Karpas-422 (cell line): ENCODE measurements around the gene THSD7B. TPM values are rescaled to one million over a fixed set of nuclear protein-coding genes. Genes with fewer than 3 reads are reported as not detected.

ENCODE experiments used
- DNase-seq: peaks from one replicate; pipeline ENCODE4 v3.0.0-alpha.2; 2015
- H2AFZ ChIP-seq: fragments of 200-600 bp; sonication (generic); 2 replicates; pipeline ENCODE4 v1.6.1; 2014; ENCODE audit warnings: antibody characterized with exemption, low read length, mixed read lengths
- H3K27ac ChIP-seq: fragments of 200-600 bp; sonication (generic); 2 replicates; pipeline ENCODE4 v1.5.1; 2014; ENCODE audit warnings: mild to moderate bottlenecking, low read length, moderate library complexity
- H3K27me3 ChIP-seq: fragments of 200-600 bp; sonication (generic); 2 replicates; pipeline ENCODE4 v1.6.1; 2014; ENCODE audit warnings: low read length, mixed read lengths
- H3K36me3 ChIP-seq: fragments of 200-600 bp; sonication (generic); 2 replicates; pipeline ENCODE4 v1.6.1; 2014; ENCODE audit warnings: low read length, mixed read lengths; ENCODE audit not compliant: insufficient read depth
- H3K4me1 ChIP-seq: fragments of 200-600 bp; sonication (generic); 2 replicates; pipeline ENCODE4 v1.6.1; 2014; ENCODE audit warnings: mild to moderate bottlenecking, low read length, mixed read lengths
- H3K4me2 ChIP-seq: fragments of 200-600 bp; sonication (generic); 2 replicates; pipeline ENCODE4 v1.6.1; 2014; ENCODE audit warnings: low read length, low read depth, mild to moderate bottlenecking; ENCODE audit not compliant: poor library complexity, severe bottlenecking
- H3K4me3 ChIP-seq: fragments of 200-600 bp; sonication (generic); 2 replicates; pipeline ENCODE4 v1.5.1; 2014; ENCODE audit warnings: mild to moderate bottlenecking, antibody characterized with exemption, low read length, mixed read lengths
- H3K79me2 ChIP-seq: fragments of 200-600 bp; sonication (generic); 2 replicates; pipeline ENCODE4 v1.6.1; 2014; ENCODE audit warnings: mild to moderate bottlenecking, low read length, mixed read lengths
- H3K9ac ChIP-seq: fragments of 200-600 bp; sonication (generic); 2 replicates; pipeline ENCODE4 v1.6.0; 2014; ENCODE audit warnings: low read length
- H3K9me2 ChIP-seq: fragments of 200-600 bp; sonication (generic), shearing (Covaris generic); replicated peaks from 2 replicates; pipeline ENCODE4 v1.6.0; 2014; ENCODE audit warnings: mild to moderate bottlenecking, low read length, moderate library complexity; ENCODE audit not compliant: insufficient read depth
- H3K9me3 ChIP-seq: fragments of 300-700, 200-600 bp; sonication (generic); 2 replicates; pipeline ENCODE4 v1.6.1; 2014; ENCODE audit warnings: low read length, mixed read lengths
- H4K20me1 ChIP-seq: fragments of 200-600 bp; sonication (generic); 2 replicates; pipeline ENCODE4 v1.6.1; 2014; ENCODE audit warnings: mild to moderate bottlenecking, antibody characterized with exemption, low read length, low read depth; ENCODE audit not compliant: insufficient read depth
- total RNA-seq: library from RNA; depleted of rRNA; stranded (reverse); fragments of >200 nt; shearing (Covaris generic); gene quantifications from 2 replicates; pipeline ENCODE4 v1.2.3, GENCODE V29; 2014; ENCODE audit warnings: low replicate concordance

The THSD7B gene
- total RNA-seq, 1 experiment from 2014 or later, result not detected

- Histone ChIP-seq H3K27me3 (no peaks in the 10 kb centered on the region), H3K9ac (no peak overlapping the region), H3K36me3 (no peaks in the 10 kb centered on the region), H3K9me3 (no peaks in the 10 kb centered on the region), H3K4me1 (no peaks in the 10 kb centered on the region), H3K4me2 (no peak overlapping the region), H3K4me3 (no peak overlapping the region), H4K20me1 (no peaks in the 10 kb centered on the region), H3K9me2 (no peaks in the 10 kb centered on the region), H3K79me2 (no peaks in the 10 kb centered on the region), H3K27ac (no peak overlapping the region), H2AFZ (no peak overlapping the region)
- DNase-seq, result no peak
Measured at GRCh38 chr2:137262594-137262993, 497.2 kb downstream of the THSD7B start.

GRCh38 chr2:137287913-137288639, 522.7 kb downstream of the THSD7B start:
- H3K27ac ChIP-seq, result no peak overlapping the region
- H3K4me2 ChIP-seq, result no peak overlapping the region
- no peaks in the 10 kb centered on the region for H3K79me2 ChIP-seq
- H2AFZ ChIP-seq, result no peak overlapping the region
- H3K36me3 ChIP-seq, result no peaks in the 10 kb centered on the region
- H4K20me1 ChIP-seq, result no peaks in the 10 kb centered on the region
- no peaks in the 10 kb centered on the region for H3K9me2 ChIP-seq
- no peaks in the 10 kb centered on the region; the same call in 1 of the 2 replicates for H3K9me3 ChIP-seq
- no peak overlapping the region for H3K4me3 ChIP-seq
- no peaks in the 10 kb centered on the region for H3K27me3 ChIP-seq
- no peak for DNase-seq
- no peaks in the 10 kb centered on the region for H3K4me1 ChIP-seq
- no peak overlapping the region for H3K9ac ChIP-seq

GRCh38 chr2:137291836-137292570, 526.7 kb downstream of the THSD7B start:
- Histone ChIP-seq H3K27me3 (no peaks in the 10 kb centered on the region), H3K36me3 (no peaks in the 10 kb centered on the region), H2AFZ (no peak overlapping the region)

GRCh38 chr2:137298377-137298776, 533.0 kb downstream of the THSD7B start:
- no peak for DNase-seq

More at GRCh38 chr2:137291836-137292570, 526.7 kb downstream of the THSD7B start:
- H3K9me3 ChIP-seq, result no peaks in the 10 kb centered on the region
- no peak overlapping the region for H3K9ac ChIP-seq
- no peaks in the 10 kb centered on the region for H3K4me1 ChIP-seq
- no peak overlapping the region for H3K27ac ChIP-seq
- no peak overlapping the region for H3K4me3 ChIP-seq
- no peaks in the 10 kb centered on the region for H4K20me1 ChIP-seq
- DNase-seq, result no peak
- H3K4me2 ChIP-seq, result no peak overlapping the region
- H3K79me2 ChIP-seq, result no peaks in the 10 kb centered on the region
- H3K9me2 ChIP-seq, result no peaks in the 10 kb centered on the region

GRCh38 chr2:137300987-137301386, 535.6 kb downstream of the THSD7B start:
- H3K36me3 ChIP-seq, result no peaks in the 10 kb centered on the region
- no peaks in the 10 kb centered on the region for H3K79me2 ChIP-seq
- no peak overlapping the region for H2AFZ ChIP-seq
- H3K9ac ChIP-seq, result no peak overlapping the region
- H3K4me2 ChIP-seq, result no peak overlapping the region
- no peaks in the 10 kb centered on the region; the same call in 1 of the 2 replicates for H3K9me2 ChIP-seq
- no peaks in the 10 kb centered on the region for H4K20me1 ChIP-seq
- H3K4me1 ChIP-seq, result no peaks in the 10 kb centered on the region
- no peak overlapping the region for H3K27ac ChIP-seq
- no peak overlapping the region for H3K4me3 ChIP-seq
- H3K9me3 ChIP-seq, result no peaks in the 10 kb centered on the region
- no peak for DNase-seq
- H3K27me3 ChIP-seq, result no peaks in the 10 kb centered on the region

More at GRCh38 chr2:137298377-137298776, 533.0 kb downstream of the THSD7B start:
- H4K20me1 ChIP-seq, result no peaks in the 10 kb centered on the region
- H2AFZ ChIP-seq, result no peak overlapping the region
- H3K9me3 ChIP-seq, result no peaks in the 10 kb centered on the region
- no peaks in the 10 kb centered on the region; the same call in 1 of the 2 replicates for H3K9me2 ChIP-seq
- no peaks in the 10 kb centered on the region for H3K36me3 ChIP-seq
- no peaks in the 10 kb centered on the region for H3K27me3 ChIP-seq
- H3K79me2 ChIP-seq, result no peaks in the 10 kb centered on the region
- no peak overlapping the region for H3K4me2 ChIP-seq
- no peak overlapping the region for H3K27ac ChIP-seq
- no peaks in the 10 kb centered on the region for H3K4me1 ChIP-seq
- H3K4me3 ChIP-seq, result no peak overlapping the region
- H3K9ac ChIP-seq, result no peak overlapping the region

GRCh38 chr2:137302957-137303356, 537.6 kb downstream of the THSD7B start:
- Histone ChIP-seq H3K79me2 (no peaks in the 10 kb centered on the region), H3K4me3 (no peak overlapping the region), H3K36me3 (no peaks in the 10 kb centered on the region), H3K9me2 (no peaks in the 10 kb centered on the region; the same call in 1 of the 2 replicates), H3K27ac (no peak overlapping the region), H3K27me3 (no peaks in the 10 kb centered on the region), H3K9me3 (no peaks in the 10 kb centered on the region), H3K9ac (no peak overlapping the region), H3K4me1 (no peaks in the 10 kb centered on the region), H2AFZ (no peak overlapping the region), H3K4me2 (no peak overlapping the region), H4K20me1 (no peaks in the 10 kb centered on the region)
- DNase-seq, result no peak

GRCh38 chr2:137316075-137316474, 550.7 kb downstream of the THSD7B start:
- DNase-seq, result no peak
- no peaks in the 10 kb centered on the region for H3K79me2 ChIP-seq
- H3K27ac ChIP-seq, result no peak overlapping the region
- no peaks in the 10 kb centered on the region for H3K36me3 ChIP-seq
- H3K4me2 ChIP-seq, result no peak overlapping the region
- no peaks in the 10 kb centered on the region for H3K27me3 ChIP-seq
- no peak overlapping the region for H3K9ac ChIP-seq
- H3K9me3 ChIP-seq, result no peaks in the 10 kb centered on the region
- no peaks in the 10 kb centered on the region for H3K9me2 ChIP-seq
- H4K20me1 ChIP-seq, result no peaks in the 10 kb centered on the region
- H2AFZ ChIP-seq, result no peak overlapping the region
- H3K4me3 ChIP-seq, result no peak overlapping the region
- no peaks in the 10 kb centered on the region for H3K4me1 ChIP-seq

GRCh38 chr2:137321566-137321965, 556.2 kb downstream of the THSD7B start:
- no peak for DNase-seq
- no peak overlapping the region for H3K27ac ChIP-seq

More at GRCh38 chr2:137321566-137321965, 556.2 kb downstream of the THSD7B start:
- Histone ChIP-seq H3K4me1 (no peaks in the 10 kb centered on the region), H3K79me2 (no peaks in the 10 kb centered on the region), H3K4me2 (no peak overlapping the region), H3K4me3 (no peak overlapping the region), H4K20me1 (no peaks in the 10 kb centered on the region), H2AFZ (no peak overlapping the region), H3K36me3 (no peaks in the 10 kb centered on the region), H3K27me3 (no peaks in the 10 kb centered on the region), H3K9me3 (no peaks in the 10 kb centered on the region), H3K9ac (no peak overlapping the region), H3K9me2 (no peaks in the 10 kb centered on the region)
